ENCODE measurements around the gene CCS.
"Not testable (repeated sequence)": the region's sequence is repeated elsewhere in the genome, so short reads cannot be mapped to it uniquely, and the experiment has no call there.

Gene CCS

GRCh38 chr11:66586136-66586535, 6.8 kb upstream of the CCS start:
- no peak for TF ChIP-seq CTCF (IDR thresholded peaks at IDR 0.05; ENCODE audit: low read depth, low read length)
- no peak for DNase-seq (ENCODE audit: extremely low read depth, low read depth)

GRCh38 chr11:66589315-66589714, 3.7 kb upstream of the CCS start:
- DNase-seq (ENCODE audit: extremely low read depth, low read depth) = not testable (repeated sequence)

- no peak for TF ChIP-seq CTCF (IDR thresholded peaks at IDR 0.05; ENCODE audit: low read depth, low read length)
- DNase-seq (ENCODE audit: extremely low read depth, low read depth) = no peak
Measured at GRCh38 chr11:66589996-66590675, 2.8 kb upstream of the CCS start.

- TF ChIP-seq CTCF (IDR thresholded peaks at IDR 0.05; ENCODE audit: low read depth, low read length) = no peak
- DNase-seq (ENCODE audit: extremely low read depth, low read depth) = no peak
Measured at GRCh38 chr11:66591175-66591574, 1.8 kb upstream of the CCS start.

- no peak for DNase-seq (ENCODE audit: extremely low read depth, low read depth)
- no peak for TF ChIP-seq CTCF (IDR thresholded peaks at IDR 0.05; ENCODE audit: low read depth, low read length)
Measured at GRCh38 chr11:66593303-66593635, 284 bp downstream of the CCS start.

- no peak for TF ChIP-seq CTCF (IDR thresholded peaks at IDR 0.05; ENCODE audit: low read depth, low read length)
- DNase-seq (ENCODE audit: extremely low read depth, low read depth) = no peak
Measured at GRCh38 chr11:66593650-66594049, 665 bp downstream of the CCS start.

GRCh38 chr11:66595245-66595904, 2.4 kb downstream of the CCS start:
- no peak for TF ChIP-seq CTCF (IDR thresholded peaks at IDR 0.05; ENCODE audit: low read depth, low read length)
- DNase-seq (ENCODE audit: extremely low read depth, low read depth) = no peak

GRCh38 chr11:66598993-66599392, 6.0 kb downstream of the CCS start:
- no peak for TF ChIP-seq CTCF (IDR thresholded peaks at IDR 0.05; ENCODE audit: low read depth, low read length)
- DNase-seq (ENCODE audit: extremely low read depth, low read depth) = no peak

All from AG09319 (cell line).